Ascending aorta (tissue), 2 donors: ENCODE results near the gene MKKS. TPM values are rescaled to one million over a fixed set of nuclear protein-coding genes. Genes with fewer than 3 reads are reported as not detected.

Experiments used
- DNase-seq, 2 donors: peaks; one replicate each; pipeline ENCODE4 v3.0.0-alpha.2; 2019; ENCODE audit warnings: low spot score in 2 of 2
- H3K27ac ChIP-seq, 2 donors: fragments of 200-600 bp; sonication (generic); one replicate each; pipeline ENCODE4 v1.5.1; 2016 to 2017; ENCODE audit warnings: mild to moderate bottlenecking in 1 of 2
- H3K27me3 ChIP-seq: fragments of 200-600 bp; sonication (generic); one replicate; pipeline ENCODE4 v1.5.1; 2017
- H3K36me3 ChIP-seq, 2 donors: fragments of 200-600 bp; sonication (generic); one replicate each; pipeline ENCODE4 v1.5.1; 2016
- H3K4me1 ChIP-seq, 2 donors: fragments of 200-600 bp; sonication (generic); one replicate each; pipeline ENCODE4 v1.5.1; 2016 to 2017; ENCODE audit warnings: mild to moderate bottlenecking in 1 of 2
- H3K4me3 ChIP-seq, 2 donors: fragments of 200-600 bp; sonication (generic); one replicate each; pipeline ENCODE4 v1.5.1; 2016 to 2017; ENCODE audit warnings: mild to moderate bottlenecking in 1 of 2
- H3K9me3 ChIP-seq, 2 donors: fragments of 200-600 bp; sonication (generic); one replicate each; pipeline ENCODE4 v1.5.1; 2016
- intact Hi-C: fragments of 100-400 bp; cut with DNase I; formaldehyde crosslinking; loops from one replicate; pipeline ENCODE4 v1.15.1; 2023
- total RNA-seq: library from RNA; depleted of rRNA; stranded (reverse); fragments of >200 nt; gene quantifications from one replicate; pipeline ENCODE4 v1.1.0, GENCODE V29; 2016
- TF ChIP-seq, protein P1 (sequence below), 3 experiments: fragments of 200-600 bp in 2 of 3; fragments of 450-650 bp in 1 of 3; sonication (generic) in 2 of 3; IDR thresholded peaks; one replicate each; pipeline ENCODE4 v1.5.1; 2016 to 2019; ENCODE audit warnings: antibody characterized with exemption in 3 of 3, mild to moderate bottlenecking in 1 of 3, moderate library complexity in 1 of 3

MKKS gene
- total RNA-seq, 1 donor from 2014 or later = 7.3 TPM

DNA sequence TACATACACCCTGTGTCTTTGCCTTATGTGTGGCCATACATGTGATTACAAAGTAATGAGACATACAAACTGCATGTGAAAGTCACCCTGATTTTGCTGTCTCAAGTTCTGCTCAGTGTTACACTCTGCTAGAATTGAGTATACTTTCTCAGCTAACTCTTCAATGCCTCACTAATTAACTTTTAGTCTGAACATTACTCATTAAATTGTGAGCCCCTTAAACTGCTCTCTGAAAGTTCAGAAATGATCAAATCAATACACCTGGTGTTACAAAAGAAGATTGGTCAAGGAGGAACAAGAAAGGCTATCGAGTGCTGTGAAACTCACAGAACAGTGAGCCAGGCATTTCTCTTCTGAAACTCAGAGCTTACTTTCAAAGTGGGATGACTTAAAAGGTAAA is 71.3 kb downstream of the MKKS start:
- no peaks in the 10 kb centered on the region for H3K36me3 ChIP-seq
- no peak for DNase-seq
- H3K27me3 ChIP-seq = no peaks in the 10 kb centered on the region
- no peaks in the 10 kb centered on the region for H3K4me1 ChIP-seq
- TF ChIP-seq, protein P1, sequence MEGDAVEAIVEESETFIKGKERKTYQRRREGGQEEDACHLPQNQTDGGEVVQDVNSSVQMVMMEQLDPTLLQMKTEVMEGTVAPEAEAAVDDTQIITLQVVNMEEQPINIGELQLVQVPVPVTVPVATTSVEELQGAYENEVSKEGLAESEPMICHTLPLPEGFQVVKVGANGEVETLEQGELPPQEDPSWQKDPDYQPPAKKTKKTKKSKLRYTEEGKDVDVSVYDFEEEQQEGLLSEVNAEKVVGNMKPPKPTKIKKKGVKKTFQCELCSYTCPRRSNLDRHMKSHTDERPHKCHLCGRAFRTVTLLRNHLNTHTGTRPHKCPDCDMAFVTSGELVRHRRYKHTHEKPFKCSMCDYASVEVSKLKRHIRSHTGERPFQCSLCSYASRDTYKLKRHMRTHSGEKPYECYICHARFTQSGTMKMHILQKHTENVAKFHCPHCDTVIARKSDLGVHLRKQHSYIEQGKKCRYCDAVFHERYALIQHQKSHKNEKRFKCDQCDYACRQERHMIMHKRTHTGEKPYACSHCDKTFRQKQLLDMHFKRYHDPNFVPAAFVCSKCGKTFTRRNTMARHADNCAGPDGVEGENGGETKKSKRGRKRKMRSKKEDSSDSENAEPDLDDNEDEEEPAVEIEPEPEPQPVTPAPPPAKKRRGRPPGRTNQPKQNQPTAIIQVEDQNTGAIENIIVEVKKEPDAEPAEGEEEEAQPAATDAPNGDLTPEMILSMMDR (IDR thresholded peaks at IDR 0.05) = no peak
- no peak overlapping the region for H3K4me3 ChIP-seq
- intact Hi-C loops = no loop called here
- no peak overlapping the region for H3K27ac ChIP-seq
- no peaks in the 10 kb centered on the region for H3K9me3 ChIP-seq

DNA sequence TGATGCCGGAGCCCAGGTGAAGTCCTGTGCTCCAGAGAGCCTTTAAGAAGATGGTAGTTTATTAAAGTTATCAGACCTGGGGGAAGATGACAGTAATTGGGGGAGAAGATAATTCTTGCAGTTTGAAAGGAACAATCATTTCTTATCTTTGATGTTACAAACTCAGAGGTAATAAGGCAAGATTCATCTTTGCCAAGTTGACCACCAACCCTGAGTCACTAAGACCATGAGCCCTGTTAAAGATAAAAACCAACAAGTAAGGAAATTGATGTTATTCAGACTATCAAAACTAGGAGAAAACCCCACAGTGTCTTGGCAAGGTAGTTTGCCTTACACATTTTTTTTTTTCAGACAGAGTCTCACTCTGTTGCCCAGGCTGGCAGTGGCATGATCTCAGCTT is 73.1 kb downstream of the MKKS start:
- no peaks in the 10 kb centered on the region for H3K9me3 ChIP-seq
- no peak overlapping the region for H3K4me3 ChIP-seq
- intact Hi-C loops = no loop called here

DNA sequence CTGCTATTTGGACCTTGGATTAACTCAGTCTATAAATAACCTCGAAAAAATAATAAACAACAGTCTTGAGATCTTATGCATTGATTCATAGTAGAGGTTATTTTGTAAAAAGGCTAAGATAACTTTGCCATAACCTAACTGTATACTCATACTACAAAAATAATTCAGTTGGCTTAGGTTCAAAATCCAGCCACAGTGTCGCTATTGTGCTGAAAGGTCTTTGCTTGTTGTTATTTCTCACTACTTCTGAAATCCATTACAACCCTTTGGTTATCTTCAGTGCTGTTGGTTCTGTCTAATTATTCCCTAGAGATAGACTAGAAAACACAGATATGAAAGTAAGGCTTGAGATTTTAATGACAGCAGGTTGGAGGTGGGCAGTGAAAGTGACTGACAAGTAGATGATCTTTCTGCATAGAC is 74.4 kb downstream of the MKKS start:
- Histone ChIP-seq H3K4me1 (no peaks in the 10 kb centered on the region), H3K27ac (no peak overlapping the region), H3K36me3 (no peaks in the 10 kb centered on the region), H3K27me3 (no peaks in the 10 kb centered on the region), H3K9me3 (no peaks in the 10 kb centered on the region), H3K4me3 (no peak overlapping the region)
- no peak for DNase-seq
- TF ChIP-seq, protein P1 (IDR thresholded peaks at IDR 0.05) = no peak
- intact Hi-C loops = no loop called here

More for the DNA sequence above, 73.1 kb downstream of the MKKS start:
- TF ChIP-seq, protein P1 (IDR thresholded peaks at IDR 0.05) = no peak
- Histone ChIP-seq H3K36me3 (no peaks in the 10 kb centered on the region), H3K4me1 (no peaks in the 10 kb centered on the region), H3K27ac (no peak overlapping the region), H3K27me3 (no peaks in the 10 kb centered on the region)
- no peak for DNase-seq

GRCh38 chr20:10357974-10358373 is 76.0 kb downstream of the MKKS start:
- TF ChIP-seq, protein P1 (IDR thresholded peaks at IDR 0.05) = peak in 2 of 3 experiments; percentile 25 to 38
- H3K9me3 ChIP-seq = no peaks in the 10 kb centered on the region

GRCh38 chr20:10357061-10357708 is 76.8 kb downstream of the MKKS start:
- Histone ChIP-seq H3K9me3 (no peaks in the 10 kb centered on the region), H3K27ac (no peak overlapping the region), H3K4me3 (no peak overlapping the region), H3K27me3 (no peaks in the 10 kb centered on the region), H3K4me1 (peaks cover 0 to 2% of the 10 kb centered on the region in 2 donors), H3K36me3 (no peaks in the 10 kb centered on the region)
- intact Hi-C loops = no loop called here
- TF ChIP-seq, protein P1 (IDR thresholded peaks at IDR 0.05) = no peak
- no peak for DNase-seq

More at GRCh38 chr20:10357974-10358373, 76.0 kb downstream of the MKKS start:
- Histone ChIP-seq H3K36me3 (no peaks in the 10 kb centered on the region), H3K4me1 (no peaks in the 10 kb centered on the region), H3K27ac (no peak overlapping the region), H3K27me3 (no peaks in the 10 kb centered on the region), H3K4me3 (no peak overlapping the region)
- intact Hi-C loops = no loop called here
- no peak for DNase-seq
